Colon (tissue), 2 donors: Measurements from ENCODE around the gene PRDM12.

Experiments
- FAIRE-seq: peaks from 2 replicates; lab custom pipeline; 2012; peaks lifted over from hg19 to GRCh38; lab: Jason Lieb, UNC
- donor health status: control.
- donor health status: control.

PRDM12 gene

GRCh38 chr9:130635721-130636647 is 28.4 kb upstream of the PRDM12 start:
- no peak for FAIRE-seq

GRCh38 chr9:130636648-130637020 is 27.8 kb upstream of the PRDM12 start:
- no peak for FAIRE-seq

- no peak for FAIRE-seq
Observed at GRCh38 chr9:130638284-130639123, 25.9 kb upstream of the PRDM12 start.

- no peak for FAIRE-seq
Observed at GRCh38 chr9:130639124-130639765, 25.1 kb upstream of the PRDM12 start.

GRCh38 chr9:130639866-130640555 is 24.4 kb upstream of the PRDM12 start:
- no peak for FAIRE-seq

- FAIRE-seq: no peak
Observed at GRCh38 chr9:130640681-130641080, 23.7 kb upstream of the PRDM12 start.

GRCh38 chr9:130642926-130643325 is 21.5 kb upstream of the PRDM12 start:
- no peak for FAIRE-seq

- no peak for FAIRE-seq
Observed at GRCh38 chr9:130651221-130651620, 13.2 kb upstream of the PRDM12 start.

GRCh38 chr9:130651752-130652151 is 12.6 kb upstream of the PRDM12 start:
- FAIRE-seq: no peak

- FAIRE-seq: no peak
Observed at GRCh38 chr9:130654879-130655278, 9.5 kb upstream of the PRDM12 start.

- FAIRE-seq: no peak
Observed at GRCh38 chr9:130658893-130659698, 5.3 kb upstream of the PRDM12 start.

- FAIRE-seq: no peak
Observed at GRCh38 chr9:130659699-130660248, 4.6 kb upstream of the PRDM12 start.

- FAIRE-seq: no peak
Observed at GRCh38 chr9:130660326-130660682, 4.1 kb upstream of the PRDM12 start.

GRCh38 chr9:130660683-130661450 is 3.5 kb upstream of the PRDM12 start:
- FAIRE-seq: no peak

GRCh38 chr9:130661451-130662098 is 2.8 kb upstream of the PRDM12 start:
- no peak for FAIRE-seq

- FAIRE-seq: no peak
Observed at GRCh38 chr9:130662099-130662969, 2.1 kb upstream of the PRDM12 start.

- FAIRE-seq: no peak
Observed at GRCh38 chr9:130662970-130663257, 1.5 kb upstream of the PRDM12 start.

GRCh38 chr9:130663258-130663976 is 977 bp upstream of the PRDM12 start:
- no peak for FAIRE-seq
